Transverse colon (tissue), 4 donors: ENCODE measurements around the gene WWC1. TPM values are rescaled to one million over a fixed set of nuclear protein-coding genes. Genes with fewer than 3 reads are reported as not detected.

Source experiments
- DNase-seq: peaks from one replicate; pipeline ENCODE4 v3.0.0-alpha.2; 2019
- H3K27ac ChIP-seq, 4 donors: fragments of 200-600 bp; sonication (generic); 2 replicates each; pipeline ENCODE4 v1.5.1; 2016 to 2018; ENCODE audit warnings: inconsistent platforms in 4 of 4
- H3K27me3 ChIP-seq: fragments of 200-600 bp; sonication (generic); 2 replicates; pipeline ENCODE4 v1.5.1; 2017; ENCODE audit warnings: inconsistent platforms
- H3K36me3 ChIP-seq, 4 donors: fragments of 200-600 bp; sonication (generic); 2 replicates each; pipeline ENCODE4 v1.5.1; 2017 to 2019; ENCODE audit warnings: inconsistent platforms in 4 of 4
- H3K4me1 ChIP-seq, 4 donors: fragments of 200-600 bp; sonication (generic); 2 replicates each; pipeline ENCODE4 v1.5.1; 2017 to 2020; ENCODE audit warnings: inconsistent platforms in 4 of 4
- H3K4me3 ChIP-seq, 4 donors: fragments of 200-600 bp; sonication (generic); 1 replicate in 1 of 4; 2 replicates in 3 of 4; pipeline versions ENCODE4 v1.5.1 to v1.6.1; 2017 to 2019; ENCODE audit warnings: inconsistent platforms in 4 of 4
- H3K9me3 ChIP-seq, 2 donors: fragments of 200-600 bp; sonication (generic); 2 replicates each; pipeline ENCODE4 v1.5.1; 2017 to 2019; ENCODE audit warnings: inconsistent platforms in 2 of 2
- CTCF ChIP-seq, 5 experiments: fragments of 200-600 bp in 3 of 5; fragments of 450-650 bp in 2 of 5; sonication (generic) in 3 of 5; IDR thresholded peaks; 1 replicate in 2 of 5; 2 replicates in 3 of 5; pipeline ENCODE4 v1.5.1; 2016 to 2017; ENCODE audit warnings: antibody characterized with exemption in 5 of 5, inconsistent platforms in 3 of 5, mild to moderate bottlenecking in 2 of 5, moderate library complexity in 1 of 5
- EP300 ChIP-seq: sonication (generic); formaldehyde crosslinking; IDR thresholded peaks from one replicate; pipeline ENCODE4 v1.6.1; 2017; ENCODE audit warnings: antibody characterized with exemption, low read depth
- POLR2A ChIP-seq: fragments of 450-650 bp; IDR thresholded peaks from one replicate; pipeline ENCODE4 v1.6.1; 2016; ENCODE audit warnings: antibody characterized with exemption, mild to moderate bottlenecking, moderate library complexity
- POLR2AphosphoS5 ChIP-seq, 3 donors: sonication (generic); formaldehyde crosslinking; IDR thresholded peaks; one replicate each; pipeline ENCODE4 v1.6.1; 2016; ENCODE audit warnings: antibody characterized with exemption in 3 of 3
- WGBS, 2 donors: methylation state at CpG; one replicate each; pipeline ENCODE4 v1.1.5; 2018; ENCODE audit warnings: low coverage in 1 of 2; 5-methylcytosine and 5-hydroxymethylcytosine counted together
- in situ Hi-C, 4 donors: fragments of 200-750 bp; cut with MboI; loops; one replicate each; pipeline versions ENCODE4 v1.15.0 to v1.15.1; 2017; ENCODE audit warnings: low sequenced_read_pairs in 3 of 4, low pct_ligation_motif_present in 1 of 4, low pct_unique_long_range_greater_than_20kb in 1 of 4
- intact Hi-C: fragments of 100-400 bp; cut with DNase I; formaldehyde crosslinking; loops from one replicate; pipeline ENCODE4 v1.15.1; 2023; ENCODE audit warnings: low total_unique reads
- total RNA-seq, 4 donors: library from RNA; depleted of rRNA; stranded (reverse); fragments of >200 nt; gene quantifications; one replicate each; pipeline ENCODE4 v1.1.0, GENCODE V29; 2016

Gene WWC1
- total RNA-seq, 4 donors from 2014 or later, result 10.1 to 34.8 (median 16.8) TPM

- intact Hi-C loops, result loop anchor here (10.0 kb wide), 2 partner anchors 102 to 618 kb away; no protein-coding TSS in a partner anchor
- 83 to 89% methylated on average over 5 of the region's 5 CpGs for WGBS, 2 donors
- no peak for DNase-seq
- Histone ChIP-seq H3K4me1 (peaks cover under 1 to 9% (median 4%) of the 10 kb centered on the region in 4 donors), H3K36me3 (no peaks in the 10 kb centered on the region), H3K27me3 (no peaks in the 10 kb centered on the region), H3K27ac (no peak overlapping the region), H3K4me3 (no peak overlapping the region), H3K9me3 (no peaks in the 10 kb centered on the region)
- no peak for TF ChIP-seq EP300
- no peak for TF ChIP-seq POLR2AphosphoS5 (IDR thresholded peaks at IDR 0.05)
- no peak for TF ChIP-seq CTCF (IDR thresholded peaks at IDR 0.05)
- TF ChIP-seq POLR2A, result no peak
- in situ Hi-C loops, result no loop called here
These were observed 190.9 kb downstream of the WWC1 start for GRCh38 chr5:168482361-168482760.

- WGBS, 2 donors, result 1% methylated on average over 25 of the region's 40 CpGs; no CpG with 5 or more reads in 1 of the 2 donors
- H3K4me3 ChIP-seq, result peak within 1 kb of the TSS; percentile 63 to 83 (median 83)
- TF ChIP-seq EP300 (no peak), CTCF (IDR thresholded peaks at IDR 0.05) (peak; percentile 91 to 96 (median 95)), POLR2A (peak; percentile 88), POLR2AphosphoS5 (IDR thresholded peaks at IDR 0.05) (peak; percentile 92 to 97 (median 96))
- peaks cover 2 to 14% (median 9%) of the 10 kb centered on the region in 4 donors for H3K4me1 ChIP-seq
- in situ Hi-C loops, result no loop called here
- no peaks in the 10 kb centered on the region for H3K9me3 ChIP-seq
- intact Hi-C loops, result loop anchor here (10.0 kb wide), 2 partner anchors 98 to 622 kb away; no protein-coding TSS in a partner anchor
- peaks cover 0 to 30% (median 12%) of the 10 kb centered on the region in 4 donors for H3K36me3 ChIP-seq
- no peaks in the 10 kb centered on the region for H3K27me3 ChIP-seq
- H3K27ac ChIP-seq, result peak within 1 kb of the TSS; percentile 72 to 85 (median 84)
- DNase-seq, result peak; percentile 95
These were observed 194.9 kb downstream of the WWC1 start, which contains the start of gene RARS1 for GRCh38 chr5:168486136-168486879. Gene RARS1 (plus strand): TSS chr5:168486471. CDS start chr5:168486499, 28 bp downstream.

- H3K36me3 ChIP-seq, result peaks cover 0 to 57% (median 24%) of the 10 kb centered on the region in 4 donors
- in situ Hi-C loops, result no loop called here
These were observed 197.6 kb downstream of the WWC1 start for GRCh38 chr5:168489059-168489458.

More at GRCh38 chr5:168489059-168489458, 197.6 kb downstream of the WWC1 start:
- no peak overlapping the region for H3K4me3 ChIP-seq
- H3K27me3 ChIP-seq, result no peaks in the 10 kb centered on the region
- no peak for DNase-seq
- TF ChIP-seq POLR2AphosphoS5 (IDR thresholded peaks at IDR 0.05), result no peak
- no peak for TF ChIP-seq CTCF (IDR thresholded peaks at IDR 0.05)
- no peak for TF ChIP-seq EP300
- TF ChIP-seq POLR2A, result no peak
- no peaks in the 10 kb centered on the region for H3K9me3 ChIP-seq
- H3K4me1 ChIP-seq, result peaks cover 2 to 14% (median 9%) of the 10 kb centered on the region in 4 donors
- no peak overlapping the region for H3K27ac ChIP-seq
- 94 to 97% methylated on average over 3 of the region's 3 CpGs for WGBS, 2 donors
- intact Hi-C loops, result loop anchor here (10.0 kb wide), 2 partner anchors 96 to 624 kb away; no protein-coding TSS in a partner anchor
